Measurements from ENCODE around the gene KRT1. TPM values are rescaled to one million over a fixed set of nuclear protein-coding genes. Genes with fewer than 3 reads are reported as not detected.

KRT1 gene
- total and polyA plus RNA-seq, 7 donors = not detected

DNA sequence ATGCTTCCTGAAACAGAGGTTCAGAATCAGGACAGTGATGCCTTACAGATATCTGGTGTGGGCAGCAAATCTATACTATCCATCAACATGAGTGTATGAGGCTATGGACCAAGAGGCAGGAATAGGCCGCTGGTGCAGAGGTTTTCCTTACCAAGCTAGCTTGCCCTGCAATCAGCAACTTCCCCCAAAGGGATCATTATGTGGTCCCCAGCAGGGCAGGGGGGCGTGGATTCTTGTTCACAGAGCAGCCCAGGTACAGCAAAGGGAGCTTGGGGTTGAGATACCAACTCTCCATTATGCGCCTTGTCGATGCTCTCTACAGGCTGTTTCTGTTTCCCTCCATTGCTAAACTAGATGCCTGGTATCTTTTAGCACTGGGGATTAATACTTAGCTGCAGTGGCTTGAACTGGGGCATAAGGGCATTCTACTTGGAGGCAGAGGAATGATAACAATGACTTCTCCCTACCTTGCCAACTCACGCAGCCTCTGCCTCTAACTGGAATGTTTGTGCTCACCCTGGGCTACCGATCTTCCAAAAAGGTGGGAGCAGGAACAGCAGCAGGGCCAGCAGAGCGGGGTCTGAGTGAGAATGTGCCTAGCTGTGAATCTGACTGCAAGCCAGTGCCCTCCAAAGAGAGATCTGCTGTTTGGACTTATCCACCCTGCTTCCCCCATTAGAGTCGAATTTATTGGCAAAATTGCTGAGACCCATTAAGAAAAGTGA is 10.3 kb upstream of the KRT1 start:
- H3K4me3 ChIP-seq = peak overlapping the region in 3 of 4 donors; percentile 29 to 42 (median 33)
- peaks cover 0 to 17% (median 12%) of the 10 kb centered on the region in 4 donors for H3K4me1 ChIP-seq
- 65 to 68% methylated on average over 8 of the region's 8 CpGs for WGBS, 2 donors
- no peaks in the 10 kb centered on the region for H3K36me3 ChIP-seq
- no peak for DNase-seq
- no peaks in the 10 kb centered on the region for H3K9me3 ChIP-seq
- peaks cover 0 to 38% (median 18%) of the 10 kb centered on the region in 3 donors for H3K27me3 ChIP-seq
- H3K27ac ChIP-seq = no peak overlapping the region
- intact Hi-C loops (cut with DNase I) = no loop called here
- TF ChIP-seq, protein P1, sequence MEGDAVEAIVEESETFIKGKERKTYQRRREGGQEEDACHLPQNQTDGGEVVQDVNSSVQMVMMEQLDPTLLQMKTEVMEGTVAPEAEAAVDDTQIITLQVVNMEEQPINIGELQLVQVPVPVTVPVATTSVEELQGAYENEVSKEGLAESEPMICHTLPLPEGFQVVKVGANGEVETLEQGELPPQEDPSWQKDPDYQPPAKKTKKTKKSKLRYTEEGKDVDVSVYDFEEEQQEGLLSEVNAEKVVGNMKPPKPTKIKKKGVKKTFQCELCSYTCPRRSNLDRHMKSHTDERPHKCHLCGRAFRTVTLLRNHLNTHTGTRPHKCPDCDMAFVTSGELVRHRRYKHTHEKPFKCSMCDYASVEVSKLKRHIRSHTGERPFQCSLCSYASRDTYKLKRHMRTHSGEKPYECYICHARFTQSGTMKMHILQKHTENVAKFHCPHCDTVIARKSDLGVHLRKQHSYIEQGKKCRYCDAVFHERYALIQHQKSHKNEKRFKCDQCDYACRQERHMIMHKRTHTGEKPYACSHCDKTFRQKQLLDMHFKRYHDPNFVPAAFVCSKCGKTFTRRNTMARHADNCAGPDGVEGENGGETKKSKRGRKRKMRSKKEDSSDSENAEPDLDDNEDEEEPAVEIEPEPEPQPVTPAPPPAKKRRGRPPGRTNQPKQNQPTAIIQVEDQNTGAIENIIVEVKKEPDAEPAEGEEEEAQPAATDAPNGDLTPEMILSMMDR (IDR thresholded peaks at IDR 0.05) = no peak
- TF ChIP-seq EP300 (IDR thresholded peaks at IDR 0.05) (no peak), POLR2A (IDR thresholded peaks at IDR 0.05) (no peak), POLR2AphosphoS5 (IDR thresholded peaks at IDR 0.05) (no peak)

DNA sequence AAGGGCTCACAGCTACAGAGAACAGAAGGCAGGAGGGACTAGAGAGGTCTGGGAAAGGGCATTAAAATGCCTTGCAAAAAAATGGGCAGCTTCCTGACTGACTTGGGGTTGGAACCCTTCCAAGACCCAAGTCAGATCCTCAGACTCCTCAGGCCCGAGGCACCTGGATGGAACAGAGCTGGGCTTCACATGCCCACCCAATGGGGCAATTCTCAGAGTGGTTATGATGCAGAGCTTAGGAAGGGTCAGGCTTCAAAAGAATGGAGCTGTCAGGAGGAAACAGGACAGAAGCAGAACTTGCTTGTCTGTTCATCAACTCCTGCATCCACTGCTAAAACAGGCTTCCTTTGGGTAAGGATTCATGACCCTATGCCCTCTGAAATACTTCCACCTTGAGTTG is 9.7 kb upstream of the KRT1 start:
- Histone ChIP-seq H3K9me3 (no peaks in the 10 kb centered on the region), H3K27ac (no peak overlapping the region), H3K36me3 (no peaks in the 10 kb centered on the region), H3K4me3 (no peak overlapping the region), H3K4me1 (peaks cover 0 to 17% (median 12%) of the 10 kb centered on the region in 4 donors), H3K27me3 (peaks cover 0 to 42% (median 18%) of the 10 kb centered on the region in 3 donors)
- TF ChIP-seq EP300 (IDR thresholded peaks at IDR 0.05) = no peak
- no peak for TF ChIP-seq POLR2A (IDR thresholded peaks at IDR 0.05)
- TF ChIP-seq POLR2AphosphoS5 (IDR thresholded peaks at IDR 0.05) = no peak
- TF ChIP-seq, protein P1 (IDR thresholded peaks at IDR 0.05) = no peak
- no peak for DNase-seq
- 79 to 83% methylated on average over 1 of the region's 1 CpG for WGBS, 2 donors
- intact Hi-C loops (cut with DNase I) = no loop called here

DNA sequence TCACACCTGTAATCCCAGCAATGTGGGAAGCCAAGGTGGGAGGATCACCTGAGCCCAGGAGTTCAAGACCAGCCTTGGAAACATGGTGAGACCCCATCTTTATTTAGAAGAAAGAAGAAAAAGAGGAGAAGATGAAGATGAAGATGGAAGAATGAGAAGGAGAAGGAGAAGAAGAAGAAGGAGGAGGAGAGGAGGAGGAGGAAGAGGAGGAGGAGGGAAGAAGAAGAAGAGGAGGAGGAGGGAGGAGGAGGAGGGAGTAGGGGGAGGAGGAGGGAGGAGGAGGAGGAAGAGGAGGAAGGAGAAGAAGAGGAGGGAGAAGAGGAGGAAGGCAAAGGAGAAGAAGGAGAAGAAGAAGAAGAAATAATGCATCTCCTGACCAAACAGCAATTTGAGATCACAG is 9.0 kb upstream of the KRT1 start:
- H3K27ac ChIP-seq = no peak overlapping the region
- peaks cover 0 to 17% (median 12%) of the 10 kb centered on the region in 4 donors for H3K4me1 ChIP-seq
- intact Hi-C loops (cut with DNase I) = no loop called here
- no peaks in the 10 kb centered on the region for H3K36me3 ChIP-seq
- H3K9me3 ChIP-seq = no peaks in the 10 kb centered on the region
- H3K27me3 ChIP-seq = peaks cover 0 to 42% (median 18%) of the 10 kb centered on the region in 3 donors
- H3K4me3 ChIP-seq = no peak overlapping the region
- DNase-seq = no peak
- TF ChIP-seq POLR2AphosphoS5 (IDR thresholded peaks at IDR 0.05) (no peak), POLR2A (IDR thresholded peaks at IDR 0.05) (no peak), EP300 (IDR thresholded peaks at IDR 0.05) (no peak)
- TF ChIP-seq, protein P1 (IDR thresholded peaks at IDR 0.05) = no peak

DNA sequence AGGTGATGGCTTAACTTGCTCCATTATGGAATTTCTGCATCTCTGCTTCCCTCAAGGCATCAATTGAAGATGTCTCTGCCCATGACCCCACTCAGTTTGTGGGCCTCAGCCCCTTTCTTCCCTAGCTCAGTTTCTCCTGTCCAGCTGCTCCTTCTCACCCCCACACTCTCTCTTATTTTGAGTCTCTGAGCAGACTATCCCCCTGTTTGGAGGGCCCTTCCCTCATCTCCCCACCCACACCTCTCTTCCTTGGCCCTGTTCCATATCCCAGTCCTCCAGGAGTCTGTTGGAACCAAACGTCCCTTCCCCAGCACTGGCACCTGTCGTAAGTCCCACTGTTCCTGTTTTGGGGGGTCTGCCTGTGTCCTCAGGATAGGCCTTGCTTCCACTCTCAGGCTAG is 8.3 kb upstream of the KRT1 start:
- Histone ChIP-seq H3K36me3 (no peaks in the 10 kb centered on the region), H3K9me3 (no peaks in the 10 kb centered on the region), H3K4me1 (peaks cover 0 to 17% (median 12%) of the 10 kb centered on the region in 4 donors), H3K27me3 (peaks cover 0 to 42% (median 18%) of the 10 kb centered on the region in 3 donors), H3K4me3 (no peak overlapping the region), H3K27ac (no peak overlapping the region)
- WGBS, 2 donors = 73 to 77% methylated on average over 2 of the region's 2 CpGs
- TF ChIP-seq, protein P1 (IDR thresholded peaks at IDR 0.05) = no peak
- TF ChIP-seq POLR2AphosphoS5 (IDR thresholded peaks at IDR 0.05) (no peak), POLR2A (IDR thresholded peaks at IDR 0.05) (no peak), EP300 (IDR thresholded peaks at IDR 0.05) (no peak)
- intact Hi-C loops (cut with DNase I) = no loop called here
- no peak for DNase-seq
